HS-5 (cell line): ENCODE measurements around the gene DAGLB.
"Not testable (repeated sequence)": the region's sequence is repeated elsewhere in the genome, so short reads cannot be mapped to it uniquely, and the experiment has no call there.

Experiments used
- DNase-seq: peaks from one replicate; pipeline ENCODE4 v3.0.0-alpha.2; 2012; ENCODE audit warnings: low read depth

DAGLB gene

GRCh38 chr7:6398943-6399342, 48.8 kb downstream of the DAGLB start:
- DNase-seq = no peak

- DNase-seq = not testable (repeated sequence)
Observed at GRCh38 chr7:6397759-6398495, 49.8 kb downstream of the DAGLB start.

- DNase-seq = no peak
Observed at GRCh38 chr7:6395898-6396595, 51.7 kb downstream of the DAGLB start.

GRCh38 chr7:6394114-6394513, 53.6 kb downstream of the DAGLB start:
- DNase-seq = no peak

GRCh38 chr7:6393667-6394056, 54.1 kb downstream of the DAGLB start:
- no peak for DNase-seq

- DNase-seq = peak; percentile 90
Observed at GRCh38 chr7:6392712-6393666, 54.8 kb downstream of the DAGLB start.

GRCh38 chr7:6389728-6390127, 58.0 kb downstream of the DAGLB start:
- no peak for DNase-seq

- no peak for DNase-seq
Observed at GRCh38 chr7:6387734-6388294, 59.9 kb downstream of the DAGLB start.

- no peak for DNase-seq
Observed at GRCh38 chr7:6386779-6387178, 61.0 kb downstream of the DAGLB start.

GRCh38 chr7:6385909-6386560, 61.7 kb downstream of the DAGLB start:
- DNase-seq = no peak

GRCh38 chr7:6385110-6385781, 62.5 kb downstream of the DAGLB start:
- peak; percentile 99 for DNase-seq

- no peak for DNase-seq
Observed at GRCh38 chr7:6384327-6384726, 63.4 kb downstream of the DAGLB start.

GRCh38 chr7:6382817-6383216, 64.9 kb downstream of the DAGLB start:
- DNase-seq = no peak

- DNase-seq = not testable (repeated sequence)
Observed at GRCh38 chr7:6381846-6382245, 65.9 kb downstream of the DAGLB start.

GRCh38 chr7:6380310-6381095, 67.3 kb downstream of the DAGLB start:
- no peak for DNase-seq

- no peak for DNase-seq
Observed at GRCh38 chr7:6379886-6380285, 67.9 kb downstream of the DAGLB start.

- DNase-seq = not testable (repeated sequence)
Observed at GRCh38 chr7:6378556-6378955, 69.2 kb downstream of the DAGLB start.

GRCh38 chr7:6376820-6377219, 70.9 kb downstream of the DAGLB start:
- no peak for DNase-seq

- no peak for DNase-seq
Observed at GRCh38 chr7:6375348-6376101, 72.2 kb downstream of the DAGLB start.
